Esophagus squamous epithelium (tissue), 4 donors: Measurements from ENCODE around the gene PPFIBP1.

Source experiments
- POLR2A ChIP-seq, 4 donors: fragments of 450-650 bp; IDR thresholded peaks; one replicate each; pipeline ENCODE4 v1.6.1; 2017; ENCODE audit warnings: antibody characterized with exemption in 4 of 4, mild to moderate bottlenecking in 4 of 4, moderate library complexity in 3 of 4
- TF ChIP-seq, protein P1 (sequence below), 6 experiments: fragments of 450-650 bp in 4 of 6; fragments of 200-600 bp in 2 of 6; sonication (generic) in 2 of 6; IDR thresholded peaks; one replicate each; pipeline ENCODE4 v1.5.1; 2016 to 2019; ENCODE audit warnings: antibody characterized with exemption in 6 of 6, mild to moderate bottlenecking in 4 of 6, moderate library complexity in 4 of 6

- TF ChIP-seq POLR2A (IDR thresholded peaks at IDR 0.05): no peak
- TF ChIP-seq, protein P1, sequence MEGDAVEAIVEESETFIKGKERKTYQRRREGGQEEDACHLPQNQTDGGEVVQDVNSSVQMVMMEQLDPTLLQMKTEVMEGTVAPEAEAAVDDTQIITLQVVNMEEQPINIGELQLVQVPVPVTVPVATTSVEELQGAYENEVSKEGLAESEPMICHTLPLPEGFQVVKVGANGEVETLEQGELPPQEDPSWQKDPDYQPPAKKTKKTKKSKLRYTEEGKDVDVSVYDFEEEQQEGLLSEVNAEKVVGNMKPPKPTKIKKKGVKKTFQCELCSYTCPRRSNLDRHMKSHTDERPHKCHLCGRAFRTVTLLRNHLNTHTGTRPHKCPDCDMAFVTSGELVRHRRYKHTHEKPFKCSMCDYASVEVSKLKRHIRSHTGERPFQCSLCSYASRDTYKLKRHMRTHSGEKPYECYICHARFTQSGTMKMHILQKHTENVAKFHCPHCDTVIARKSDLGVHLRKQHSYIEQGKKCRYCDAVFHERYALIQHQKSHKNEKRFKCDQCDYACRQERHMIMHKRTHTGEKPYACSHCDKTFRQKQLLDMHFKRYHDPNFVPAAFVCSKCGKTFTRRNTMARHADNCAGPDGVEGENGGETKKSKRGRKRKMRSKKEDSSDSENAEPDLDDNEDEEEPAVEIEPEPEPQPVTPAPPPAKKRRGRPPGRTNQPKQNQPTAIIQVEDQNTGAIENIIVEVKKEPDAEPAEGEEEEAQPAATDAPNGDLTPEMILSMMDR (IDR thresholded peaks at IDR 0.05): no peak
These were observed 51.7 kb downstream of the PPFIBP1 start for GRCh38 chr12:27575762-27576118.
